Activated naive CD8-positive, alpha-beta T cell treated with anti-CD3 and anti-CD28 coated beads, Interleukin-2, amount 50 U/mL, for 24 hours (primary cell): Measurements from ENCODE around the gene BRF1.

Source experiments
- ATAC-seq: fragments of 150-1000 bp; cut with Tn5 transposase; one replicate; pipeline ENCODE4 v1.10.0; 2021
- DNase-seq: peaks from one replicate; pipeline ENCODE4 v3.0.0; 2021
- H3K27ac Mint-ChIP-seq: one replicate; pipeline ENCODE4 v1.8.0; 2021; ENCODE audit warnings: mild to moderate bottlenecking, mixed read lengths
- H3K27me3 Mint-ChIP-seq: one replicate; pipeline ENCODE4 v1.8.0; 2021; ENCODE audit warnings: mixed read lengths
- H3K36me3 Mint-ChIP-seq: one replicate; pipeline ENCODE4 v1.8.0; 2021; ENCODE audit warnings: low read depth, mixed read lengths
- H3K4me1 Mint-ChIP-seq: one replicate; pipeline ENCODE4 v1.8.0; 2021; ENCODE audit warnings: mixed read lengths
- H3K4me3 Mint-ChIP-seq: one replicate; pipeline ENCODE4 v1.8.0; 2021; ENCODE audit warnings: mild to moderate bottlenecking, moderate library complexity, mixed read lengths
- H3K9me3 Mint-ChIP-seq: one replicate; pipeline ENCODE4 v1.8.0; 2021; ENCODE audit warnings: mixed read lengths

The BRF1 gene

GRCh38 chr14:105240811-105241576 is 59.8 kb downstream of the BRF1 start:
- peaks cover 4% of the 10 kb centered on the region for H3K36me3 Mint-ChIP-seq
- DNase-seq (no peak), ATAC-seq (no peak)
- H3K4me1 Mint-ChIP-seq: peaks cover 8% of the 10 kb centered on the region
- H3K9me3 Mint-ChIP-seq: no peaks in the 10 kb centered on the region
- H3K27ac Mint-ChIP-seq: no peak overlapping the region
- no peaks in the 10 kb centered on the region for H3K27me3 Mint-ChIP-seq
- H3K4me3 Mint-ChIP-seq: no peak overlapping the region

GRCh38 chr14:105229099-105229655 is 71.6 kb downstream of the BRF1 start:
- Mint-ChIP-seq H3K4me3 (no peak overlapping the region), H3K27ac (no peak overlapping the region)
- ATAC-seq: no peak

GRCh38 chr14:105228562-105228961 is 72.2 kb downstream of the BRF1 start:
- no peak overlapping the region for H3K27ac Mint-ChIP-seq

More at GRCh38 chr14:105229099-105229655, 71.6 kb downstream of the BRF1 start:
- peaks cover 8% of the 10 kb centered on the region for H3K36me3 Mint-ChIP-seq
- no peaks in the 10 kb centered on the region for H3K27me3 Mint-ChIP-seq
- no peaks in the 10 kb centered on the region for H3K9me3 Mint-ChIP-seq
- DNase-seq: no peak
- no peaks in the 10 kb centered on the region for H3K4me1 Mint-ChIP-seq

GRCh38 chr14:105227346-105227745 is 73.5 kb downstream of the BRF1 start:
- no peak for ATAC-seq
- no peaks in the 10 kb centered on the region for H3K4me1 Mint-ChIP-seq

More at GRCh38 chr14:105228562-105228961, 72.2 kb downstream of the BRF1 start:
- Mint-ChIP-seq H3K27me3 (no peaks in the 10 kb centered on the region), H3K4me3 (no peak overlapping the region), H3K4me1 (no peaks in the 10 kb centered on the region), H3K36me3 (peaks cover 11% of the 10 kb centered on the region), H3K9me3 (no peaks in the 10 kb centered on the region)
- no peak for ATAC-seq
- DNase-seq: no peak

GRCh38 chr14:105226198-105226597 is 74.6 kb downstream of the BRF1 start:
- Mint-ChIP-seq H3K4me3 (no peak overlapping the region), H3K27me3 (no peaks in the 10 kb centered on the region), H3K27ac (no peak overlapping the region), H3K9me3 (no peaks in the 10 kb centered on the region), H3K4me1 (no peaks in the 10 kb centered on the region), H3K36me3 (peaks cover 14% of the 10 kb centered on the region)
- DNase-seq (no peak), ATAC-seq (no peak)

More at GRCh38 chr14:105227346-105227745, 73.5 kb downstream of the BRF1 start:
- Mint-ChIP-seq H3K36me3 (peaks cover 14% of the 10 kb centered on the region), H3K27me3 (no peaks in the 10 kb centered on the region), H3K27ac (no peak overlapping the region), H3K9me3 (no peaks in the 10 kb centered on the region), H3K4me3 (no peak overlapping the region)
- no peak for DNase-seq

GRCh38 chr14:105224845-105225570 is 75.8 kb downstream of the BRF1 start:
- no peaks in the 10 kb centered on the region for H3K9me3 Mint-ChIP-seq
- no peaks in the 10 kb centered on the region for H3K27me3 Mint-ChIP-seq
- DNase-seq: no peak
- peaks cover 17% of the 10 kb centered on the region for H3K36me3 Mint-ChIP-seq
- no peak overlapping the region for H3K4me3 Mint-ChIP-seq
- ATAC-seq: no peak
- H3K4me1 Mint-ChIP-seq: no peaks in the 10 kb centered on the region
- H3K27ac Mint-ChIP-seq: no peak overlapping the region

- Mint-ChIP-seq H3K36me3 (peaks cover 15% of the 10 kb centered on the region), H3K9me3 (no peaks in the 10 kb centered on the region), H3K27ac (no peak overlapping the region), H3K4me1 (no peaks in the 10 kb centered on the region), H3K4me3 (no peak overlapping the region), H3K27me3 (no peaks in the 10 kb centered on the region)
- DNase-seq (no peak), ATAC-seq (no peak)
Measured at GRCh38 chr14:105223770-105224544, 76.8 kb downstream of the BRF1 start.

- Mint-ChIP-seq H3K9me3 (no peaks in the 10 kb centered on the region), H3K36me3 (peaks cover 14% of the 10 kb centered on the region), H3K27ac (no peak overlapping the region), H3K27me3 (no peaks in the 10 kb centered on the region), H3K4me1 (no peaks in the 10 kb centered on the region), H3K4me3 (no peak overlapping the region)
- no peak for ATAC-seq
- no peak for DNase-seq
Measured at GRCh38 chr14:105223260-105223659, 77.5 kb downstream of the BRF1 start.

- H3K4me3 Mint-ChIP-seq: no peak overlapping the region
- no peak for DNase-seq
- H3K9me3 Mint-ChIP-seq: no peaks in the 10 kb centered on the region
- peaks cover 14% of the 10 kb centered on the region for H3K36me3 Mint-ChIP-seq
- ATAC-seq: no peak
- no peak overlapping the region for H3K27ac Mint-ChIP-seq
- H3K4me1 Mint-ChIP-seq: no peaks in the 10 kb centered on the region
- no peaks in the 10 kb centered on the region for H3K27me3 Mint-ChIP-seq
Measured at GRCh38 chr14:105221598-105222178, 79.1 kb downstream of the BRF1 start.

GRCh38 chr14:105220699-105221597 is 79.9 kb downstream of the BRF1 start:
- Mint-ChIP-seq H3K36me3 (peaks cover 14% of the 10 kb centered on the region), H3K4me3 (no peak overlapping the region), H3K27ac (no peak overlapping the region), H3K27me3 (no peaks in the 10 kb centered on the region), H3K4me1 (no peaks in the 10 kb centered on the region), H3K9me3 (no peaks in the 10 kb centered on the region)
- DNase-seq (no peak), ATAC-seq (peak; percentile 17)

- Mint-ChIP-seq H3K4me1 (no peaks in the 10 kb centered on the region), H3K4me3 (no peak overlapping the region), H3K36me3 (peaks cover 13% of the 10 kb centered on the region), H3K27me3 (no peaks in the 10 kb centered on the region), H3K27ac (no peak overlapping the region), H3K9me3 (no peaks in the 10 kb centered on the region)
- DNase-seq (no peak), ATAC-seq (no peak)
Measured at GRCh38 chr14:105219753-105220152, 81.0 kb downstream of the BRF1 start.

- Mint-ChIP-seq H3K27me3 (no peaks in the 10 kb centered on the region), H3K4me1 (no peaks in the 10 kb centered on the region), H3K9me3 (no peaks in the 10 kb centered on the region), H3K4me3 (no peak overlapping the region), H3K36me3 (peaks cover 11% of the 10 kb centered on the region), H3K27ac (no peak overlapping the region)
- ATAC-seq (no peak), DNase-seq (no peak)
Measured at GRCh38 chr14:105219043-105219612, 81.7 kb downstream of the BRF1 start.

- no peak overlapping the region for H3K4me3 Mint-ChIP-seq
- no peaks in the 10 kb centered on the region for H3K9me3 Mint-ChIP-seq
- peaks cover 7% of the 10 kb centered on the region for H3K36me3 Mint-ChIP-seq
- no peaks in the 10 kb centered on the region for H3K27me3 Mint-ChIP-seq
- DNase-seq: no peak
- H3K4me1 Mint-ChIP-seq: no peaks in the 10 kb centered on the region
- H3K27ac Mint-ChIP-seq: no peak overlapping the region
- no peak for ATAC-seq
Measured at GRCh38 chr14:105218611-105219010, 82.2 kb downstream of the BRF1 start.
